GM12864 (cell line): ENCODE data around the gene IL1RAPL2.

Experiments used
- DNase-seq: peaks from one replicate; pipeline ENCODE4 v3.0.0-alpha.2; 2011; ENCODE audit warnings: low read depth
- H3K4me3 ChIP-seq: 2 replicates; pipeline ENCODE4 v1.5.1; 2011; ENCODE audit warnings: mild to moderate bottlenecking, low read depth, low read length, control low read depth
- CTCF ChIP-seq: IDR thresholded peaks from 2 replicates; pipeline ENCODE4 v1.5.1; 2011; ENCODE audit warnings: low read depth, mild to moderate bottlenecking, moderate library complexity, low read length, control low read depth, inconsistent platforms; ENCODE audit errors: missing control alignments

The IL1RAPL2 gene

DNA sequence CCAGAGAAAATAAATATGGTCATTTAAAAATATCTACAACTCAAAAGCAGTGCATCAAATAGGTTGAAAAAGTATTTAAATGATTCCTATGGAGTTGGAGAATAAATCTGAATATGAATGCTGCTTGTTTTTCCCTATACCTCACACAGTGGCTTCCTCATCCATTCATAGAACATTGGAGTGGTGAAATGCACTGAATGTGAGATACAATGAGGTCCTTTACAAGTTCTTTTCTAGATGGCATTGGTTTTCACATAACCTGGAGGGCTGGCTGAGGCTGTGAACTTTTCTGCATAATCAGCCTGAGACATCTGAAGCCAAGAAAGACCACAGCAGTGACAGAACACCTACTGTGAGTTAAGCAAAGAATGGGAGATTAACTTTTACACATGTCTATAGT is 977.3 kb downstream of the IL1RAPL2 start:
- no peak for DNase-seq
- TF ChIP-seq CTCF = no peak
- H3K4me3 ChIP-seq = no peak overlapping the region

GRCh38 chrX:105550043-105550663 is 984.2 kb downstream of the IL1RAPL2 start:
- no peak overlapping the region for H3K4me3 ChIP-seq
- DNase-seq = no peak
- TF ChIP-seq CTCF = no peak

DNA sequence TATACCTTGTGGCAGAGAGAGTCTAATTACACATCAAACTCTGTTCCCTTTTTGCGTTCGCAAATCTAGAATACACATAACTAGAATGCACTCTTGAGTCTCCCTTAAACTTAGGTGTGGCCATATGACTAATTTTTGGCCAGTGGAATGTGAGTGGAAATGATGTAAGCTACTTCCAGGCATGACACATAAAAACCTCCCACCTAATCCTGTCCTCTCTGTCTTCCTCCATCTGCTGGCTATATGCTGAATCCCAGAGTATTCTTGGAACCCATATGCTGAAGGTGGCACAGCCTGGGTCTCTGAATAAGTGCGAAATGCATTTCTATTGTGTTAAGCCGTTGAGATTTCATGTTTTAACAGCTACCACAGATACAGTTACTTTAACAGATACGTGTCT is 986.4 kb downstream of the IL1RAPL2 start:
- H3K4me3 ChIP-seq = no peak overlapping the region
- no peak for TF ChIP-seq CTCF
- no peak for DNase-seq

DNA sequence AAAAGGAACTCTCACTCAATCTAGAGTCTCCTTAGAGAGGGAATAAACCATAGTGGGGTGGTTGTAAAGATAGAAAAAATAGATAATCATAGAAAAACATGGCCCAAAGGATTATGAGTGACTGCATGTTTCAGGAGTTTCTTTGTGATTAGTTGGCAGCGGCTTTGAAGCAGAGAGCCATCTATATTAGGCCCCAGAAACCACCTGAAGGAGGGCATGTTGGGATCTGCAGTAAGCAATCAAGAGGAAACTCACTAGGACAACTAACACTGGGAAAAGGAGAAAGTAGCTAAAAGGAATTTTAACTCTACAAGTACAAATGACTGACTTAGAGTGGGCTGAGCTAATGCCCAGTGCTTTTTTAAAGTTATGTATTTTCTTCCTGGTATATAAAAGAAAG is 987.1 kb downstream of the IL1RAPL2 start:
- H3K4me3 ChIP-seq = no peak overlapping the region
- no peak for TF ChIP-seq CTCF
- no peak for DNase-seq

GRCh38 chrX:105564501-105564900 is 998.5 kb downstream of the IL1RAPL2 start:
- H3K4me3 ChIP-seq = no peak overlapping the region
- TF ChIP-seq CTCF = no peak
- no peak for DNase-seq

- H3K4me3 ChIP-seq = no peak overlapping the region
- DNase-seq = no peak
- TF ChIP-seq CTCF = no peak
Measured at GRCh38 chrX:105565856-105566255, 999.9 kb downstream of the IL1RAPL2 start.

DNA sequence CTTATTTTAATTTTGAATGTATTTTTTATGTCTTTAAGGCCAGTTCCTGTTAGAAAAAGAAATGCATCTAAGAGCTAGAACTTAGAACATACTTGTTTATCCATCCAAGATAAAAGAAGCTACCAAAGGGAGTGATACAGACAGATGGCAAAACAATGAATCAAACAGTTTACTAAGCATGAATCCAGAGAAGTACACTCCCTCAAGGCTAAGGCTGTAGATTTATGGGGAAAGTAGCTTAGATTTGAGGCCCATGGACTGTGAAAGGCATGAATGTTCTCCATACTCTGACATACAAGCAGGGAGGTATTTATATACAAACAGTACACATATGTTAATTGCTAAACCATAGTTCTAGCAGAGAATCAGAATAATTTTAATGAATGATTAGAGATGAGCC is 1001.1 kb downstream of the IL1RAPL2 start:
- DNase-seq = no peak
- no peak for TF ChIP-seq CTCF
- H3K4me3 ChIP-seq = no peak overlapping the region
